Measurements from ENCODE around the gene GATAD2B.

DNA sequence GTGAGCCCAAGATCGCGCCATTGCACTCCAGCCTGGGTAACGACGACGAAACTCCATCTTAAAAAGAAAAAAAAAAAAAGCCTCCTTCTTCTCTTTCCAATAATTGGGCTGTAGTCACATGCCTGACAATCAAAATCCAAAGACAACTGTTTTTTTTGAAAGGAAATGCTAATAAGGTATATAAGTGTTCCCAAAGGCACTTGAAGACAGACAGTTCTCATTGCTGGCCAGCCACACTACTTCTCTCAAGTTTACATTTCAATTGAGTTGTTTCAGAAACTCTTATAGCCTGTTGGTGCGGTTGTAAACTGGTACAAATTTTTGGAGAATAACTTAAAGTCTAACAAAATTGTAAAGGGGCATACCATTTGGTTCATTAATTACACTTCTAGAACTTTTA lies 23.3 kb downstream of the GATAD2B start:
- TF ChIP-seq GATA2 (IDR thresholded peaks at IDR 0.05; ENCODE audit: low read depth, low read length) (no peak), GATA3 (IDR thresholded peaks at IDR 0.05; ENCODE audit: low read depth, low read length) (no peak)
